GM23248 (cell line): ENCODE results near the gene CDK14. TPM values are rescaled to one million over a fixed set of nuclear protein-coding genes. Genes with fewer than 3 reads are reported as not detected.
A peak's percentile ranks its signal among the peaks of the same experiment; 100 is the strongest.
"Not testable (repeated sequence)": the region's sequence is repeated elsewhere in the genome, so short reads cannot be mapped to it uniquely, and the experiment has no call there.

Experiments used
- DNase-seq: peaks from one replicate; pipeline ENCODE4 v3.0.0-alpha.2; 2015
- H2AFZ ChIP-seq: fragments of 200-600 bp; sonication (generic); 2 replicates; pipeline ENCODE4 v1.6.1; 2016; ENCODE audit warnings: antibody characterized with exemption
- H3F3A ChIP-seq: fragments of 200-600 bp; sonication (generic); 2 replicates; pipeline ENCODE4 v1.6.1; 2016; ENCODE audit warnings: mild to moderate bottlenecking, antibody characterized with exemption, mixed run types; ENCODE audit not compliant: insufficient read depth
- H3K27ac ChIP-seq: fragments of 200-600 bp; sonication (generic); 2 replicates; pipeline ENCODE4 v1.5.1; 2016; ENCODE audit warnings: mild to moderate bottlenecking
- H3K27me3 ChIP-seq: fragments of 200-600 bp; sonication (generic); replicated peaks from 2 replicates; pipeline ENCODE4 v1.6.1; 2016; ENCODE audit warnings: mild to moderate bottlenecking; ENCODE audit not compliant: insufficient read depth
- H3K36me3 ChIP-seq: fragments of 200-600 bp; sonication (generic); 2 replicates; pipeline ENCODE4 v1.6.1; 2016; ENCODE audit warnings: low read depth, mild to moderate bottlenecking
- H3K4me1 ChIP-seq: fragments of 200-600 bp; sonication (generic); 2 replicates; pipeline ENCODE4 v1.6.1; 2016; ENCODE audit warnings: mild to moderate bottlenecking; ENCODE audit not compliant: insufficient read depth
- H3K4me2 ChIP-seq: fragments of 200-600 bp; sonication (generic); one replicate; pipeline ENCODE4 v1.6.1; 2016; ENCODE audit warnings: mild to moderate bottlenecking; ENCODE audit not compliant: unreplicated experiment
- H3K4me3 ChIP-seq: fragments of 200-600 bp; sonication (generic); 2 replicates; pipeline ENCODE4 v1.5.1; 2016; ENCODE audit warnings: mild to moderate bottlenecking
- H3K79me2 ChIP-seq: fragments of 200-600 bp; sonication (generic); 2 replicates; pipeline ENCODE4 v1.6.1; 2016; ENCODE audit warnings: mild to moderate bottlenecking; ENCODE audit not compliant: insufficient read depth
- H3K9ac ChIP-seq: fragments of 200-600 bp; sonication (generic); 2 replicates; pipeline ENCODE4 v1.6.1; 2016; ENCODE audit warnings: mild to moderate bottlenecking
- H3K9me2 ChIP-seq: fragments of 200-600 bp; sonication (generic); 2 replicates; pipeline ENCODE4 v1.6.1; 2016; ENCODE audit warnings: mixed run types, mild to moderate bottlenecking, moderate library complexity; ENCODE audit not compliant: insufficient read depth
- H3K9me3 ChIP-seq: fragments of 200-600 bp; sonication (generic); one replicate; pipeline ENCODE4 v1.6.1; 2017; ENCODE audit warnings: low read depth
- H4K20me1 ChIP-seq: fragments of 200-600 bp; sonication (generic); 2 replicates; pipeline ENCODE4 v1.6.0; 2016; ENCODE audit not compliant: insufficient read depth
- EZH2 ChIP-seq: fragments of 200-600 bp; sonication (generic); IDR thresholded peaks from 2 replicates; pipeline ENCODE4 v1.6.1; 2018; ENCODE audit warnings: antibody characterized with exemption, mild to moderate bottlenecking; ENCODE audit not compliant: insufficient read depth, poor library complexity, severe bottlenecking
- EZH2phosphoT487 ChIP-seq: fragments of 200-600 bp; sonication (generic); IDR thresholded peaks from 2 replicates; pipeline ENCODE4 v1.6.1; 2018; ENCODE audit warnings: antibody characterized with exemption, moderate library complexity, mild to moderate bottlenecking, low read depth; ENCODE audit not compliant: insufficient read depth
- WGBS, 2 experiments: methylation state at CpG; one replicate each; pipeline ENCODE4 v1.1.6; 2015 to 2017; ENCODE audit warnings: low lambda C conversion rate in 2 of 2, low coverage in 1 of 2; ENCODE audit errors: missing lambda C conversion rate in 2 of 2; 5-methylcytosine and 5-hydroxymethylcytosine counted together
- in situ Hi-C: fragments of 300-500 bp; cut with MboI; formaldehyde crosslinking; loops from 2 replicates; pipeline ENCODE4 v1.15.0; 2020
- polyA plus RNA-seq: library from polyadenylated mRNA; unstranded; fragments of >200 nt; fragmentation: Nextera tagmentation; extraction: Ambion mirVana; gene quantifications from 2 replicates; pipeline ENCODE4 v1.2.1, GENCODE V29; 2016
- total RNA-seq: library from RNA; depleted of rRNA; stranded (reverse); fragments of >200 nt; shearing (Covaris generic); gene quantifications from 2 replicates; pipeline ENCODE4 v1.2.3, GENCODE V29; 2014

The CDK14 gene
- total and polyA plus RNA-seq, 2 experiments from 2014 or later, result 19.9 to 21.2 TPM

- peak overlapping the region; percentile 84 for H3K4me2 ChIP-seq
- no peaks in the 10 kb centered on the region for H3K9me2 ChIP-seq
- H3F3A ChIP-seq, result peaks cover 49% of the 10 kb centered on the region
- H3K36me3 ChIP-seq, result no peaks in the 10 kb centered on the region
- H3K9ac ChIP-seq, result no peak overlapping the region
- H3K79me2 ChIP-seq, result no peaks in the 10 kb centered on the region
- WGBS, 2 experiments, result 86 to 93% methylated on average over 1 of the region's 1 CpG
- no peaks in the 10 kb centered on the region for H3K9me3 ChIP-seq
- H3K4me3 ChIP-seq, result peak overlapping the region; percentile 60
- TF ChIP-seq EZH2phosphoT487 (no peak), EZH2 (no peak)
- H3K27me3 ChIP-seq, result no peaks in the 10 kb centered on the region
- no peaks in the 10 kb centered on the region for H4K20me1 ChIP-seq
- H3K27ac ChIP-seq, result peak overlapping the region; percentile 95
- peaks cover 33% of the 10 kb centered on the region for H3K4me1 ChIP-seq
- peak; percentile 44 for DNase-seq
- no peak overlapping the region for H2AFZ ChIP-seq
- in situ Hi-C loops, result no loop called here
Measured at GRCh38 chr7:91165846-91166230, 569.7 kb downstream of the CDK14 start.

- H3K4me3 ChIP-seq, result no peak overlapping the region
- no peaks in the 10 kb centered on the region for H3K36me3 ChIP-seq
- in situ Hi-C loops, result no loop called here
- 92 to 97% methylated on average over 11 of the region's 11 CpGs for WGBS, 2 experiments
- H3F3A ChIP-seq, result peaks cover 35% of the 10 kb centered on the region
- TF ChIP-seq EZH2phosphoT487 (no peak), EZH2 (no peak)
- H3K4me2 ChIP-seq, result no peak overlapping the region
- DNase-seq, result no peak
- H4K20me1 ChIP-seq, result no peaks in the 10 kb centered on the region
- H3K27ac ChIP-seq, result no peak overlapping the region
- H3K9ac ChIP-seq, result no peak overlapping the region
- H3K9me2 ChIP-seq, result no peaks in the 10 kb centered on the region
- H3K9me3 ChIP-seq, result no peaks in the 10 kb centered on the region
- H2AFZ ChIP-seq, result no peak overlapping the region
- no peaks in the 10 kb centered on the region for H3K27me3 ChIP-seq
- H3K4me1 ChIP-seq, result peaks cover 26% of the 10 kb centered on the region
- H3K79me2 ChIP-seq, result no peaks in the 10 kb centered on the region
Measured at GRCh38 chr7:91168871-91169829, 573.0 kb downstream of the CDK14 start.

GRCh38 chr7:91169830-91170191 lies 573.7 kb downstream of the CDK14 start:
- H2AFZ ChIP-seq, result no peak overlapping the region
- no peak overlapping the region for H3K4me3 ChIP-seq
- H3K9me2 ChIP-seq, result no peaks in the 10 kb centered on the region
- no peaks in the 10 kb centered on the region for H3K79me2 ChIP-seq
- no peak overlapping the region for H3K27ac ChIP-seq
- H3K9ac ChIP-seq, result no peak overlapping the region
- H3K36me3 ChIP-seq, result no peaks in the 10 kb centered on the region
- 96 to 97% methylated on average over 5 of the region's 5 CpGs for WGBS, 2 experiments
- no peaks in the 10 kb centered on the region for H4K20me1 ChIP-seq
- TF ChIP-seq EZH2, result no peak
- TF ChIP-seq EZH2phosphoT487, result no peak
- in situ Hi-C loops, result no loop called here
- no peak overlapping the region for H3K4me2 ChIP-seq
- peaks cover 29% of the 10 kb centered on the region for H3F3A ChIP-seq
- no peak for DNase-seq
- H3K9me3 ChIP-seq, result no peaks in the 10 kb centered on the region
- peaks cover 19% of the 10 kb centered on the region for H3K4me1 ChIP-seq
- no peaks in the 10 kb centered on the region for H3K27me3 ChIP-seq

- H3K9me3 ChIP-seq, H3K9ac ChIP-seq, H3K79me2 ChIP-seq, H3F3A ChIP-seq, H3K4me1 ChIP-seq, H3K4me3 ChIP-seq, H3K36me3 ChIP-seq, H3K27me3 ChIP-seq, H3K27ac ChIP-seq, H3K9me2 ChIP-seq, DNase-seq, H4K20me1 ChIP-seq, in situ Hi-C loops, H2AFZ ChIP-seq, H3K4me2 ChIP-seq: not testable (repeated sequence)
- 95 to 99% methylated on average over 11 of the region's 11 CpGs for WGBS, 2 experiments
Measured at GRCh38 chr7:91173265-91173664, 577.1 kb downstream of the CDK14 start.
